ENCODE measurements around the gene FRMD4A. TPM values are rescaled to one million over a fixed set of nuclear protein-coding genes. Genes with fewer than 3 reads are reported as not detected.

FRMD4A gene
- total RNA-seq, 1 experiment from 2014 or later = 19.6 TPM

- Histone ChIP-seq H4K20me1 (ENCODE audit: control insufficient read depth, insufficient read depth, insufficient read length) (no peaks in the 10 kb centered on the region), H3K18ac (ENCODE audit: insufficient read length, low read depth, low read length) (no peak overlapping the region), H2AFZ (ENCODE audit: low read length) (no peak overlapping the region), H3K4ac (ENCODE audit: low read depth, low read length) (no peak overlapping the region), H3K27me3 (ENCODE audit: insufficient read depth, low read length) (no peaks in the 10 kb centered on the region), H3K79me1 (ENCODE audit: insufficient read depth, low read depth, low read length, poor library complexity, severe bottlenecking) (no peaks in the 10 kb centered on the region), H3K14ac (ENCODE audit: insufficient read depth, low read length) (no peak overlapping the region), H3K9ac (ENCODE audit: extremely low read depth, insufficient read length, low read length) (no peak overlapping the region), H3K4me2 (ENCODE audit: insufficient read depth, insufficient read length, low read length) (no peak overlapping the region), H4K91ac (ENCODE audit: insufficient read length, low read depth, low read length) (no peak overlapping the region), H3K27ac (ENCODE audit: insufficient read length, low read depth, low read length) (no peak overlapping the region), H3K79me2 (ENCODE audit: insufficient read depth, low read length) (no peaks in the 10 kb centered on the region), H2BK20ac (ENCODE audit: low read depth, low read length, poor library complexity, severe bottlenecking) (no peak overlapping the region), H2AK5ac (ENCODE audit: insufficient read length, low read length) (no peak overlapping the region), H3T11ph (ENCODE audit: low read length) (no peak overlapping the region), H4K5ac (ENCODE audit: insufficient read length, low read depth, low read length) (no peak overlapping the region), H4K8ac (replicated peaks; ENCODE audit: insufficient read length, low read depth, low read length) (no peak overlapping the region), H3K23me2 (ENCODE audit: insufficient read length, low read depth, low read length, poor library complexity, severe bottlenecking) (no peaks in the 10 kb centered on the region), H2BK120ac (ENCODE audit: low read depth, low read length, poor library complexity, severe bottlenecking) (no peak overlapping the region), H3K9me3 (ENCODE audit: control insufficient read depth, low read depth, low read length) (no peaks in the 10 kb centered on the region), H2BK5ac (ENCODE audit: insufficient read length, low read length) (no peak overlapping the region), H3K23ac (ENCODE audit: insufficient read length, low read depth, low read length) (no peak overlapping the region), H3K4me1 (ENCODE audit: insufficient read depth, low read length) (no peaks in the 10 kb centered on the region; the same call in 1 of the 2 replicates), H3K56ac (ENCODE audit: insufficient read length, low read depth, low read length) (no peak overlapping the region), H2BK15ac (ENCODE audit: low read depth, low read length) (no peak overlapping the region), H2BK12ac (ENCODE audit: insufficient read length, low read depth, low read length) (no peak overlapping the region)
- no peak overlapping the region for H3K27ac Mint-ChIP-seq
- WGBS (ENCODE audit: extremely low coverage, insufficient read length, low lambda C conversion rate) = no CpG with 5 or more reads among the region's 3 CpGs
- no peak for DNase-seq
- H3K4me3 Mint-ChIP-seq = no peak overlapping the region
- peaks cover 10% of the 10 kb centered on the region in 2 experiments for H3K4me1 Mint-ChIP-seq
- H3K27me3 Mint-ChIP-seq (ENCODE audit: low read depth) = no peaks in the 10 kb centered on the region
- no peaks in the 10 kb centered on the region for H3K9me3 Mint-ChIP-seq
- no peaks in the 10 kb centered on the region; a peak in 1 of 7 replicates for H3K36me3 Mint-ChIP-seq (ENCODE audit: insufficient read depth in 1 of 3, low read depth in 3 of 3)
- no peak for TF ChIP-seq CTCF (conservative IDR thresholded peaks at IDR 0.05)
Measured at GRCh38 chr10:13920465-13920864, 410.3 kb downstream of the FRMD4A start.

Measured in H9 (cell line).